GM20431 (cell line): ENCODE measurements around the gene MAPK9.
"Not testable (repeated sequence)": the region's sequence is repeated elsewhere in the genome, so short reads cannot be mapped to it uniquely, and the experiment has no call there.

Experiments
- in situ Hi-C: fragments of 300-500 bp; cut with MseI, MboI; formaldehyde crosslinking; loops from one replicate; pipeline ENCODE4 v1.15.0; 2020; ENCODE audit warnings: low sequenced_read_pairs; ENCODE audit not compliant: unreplicated experiment

Gene MAPK9

DNA sequence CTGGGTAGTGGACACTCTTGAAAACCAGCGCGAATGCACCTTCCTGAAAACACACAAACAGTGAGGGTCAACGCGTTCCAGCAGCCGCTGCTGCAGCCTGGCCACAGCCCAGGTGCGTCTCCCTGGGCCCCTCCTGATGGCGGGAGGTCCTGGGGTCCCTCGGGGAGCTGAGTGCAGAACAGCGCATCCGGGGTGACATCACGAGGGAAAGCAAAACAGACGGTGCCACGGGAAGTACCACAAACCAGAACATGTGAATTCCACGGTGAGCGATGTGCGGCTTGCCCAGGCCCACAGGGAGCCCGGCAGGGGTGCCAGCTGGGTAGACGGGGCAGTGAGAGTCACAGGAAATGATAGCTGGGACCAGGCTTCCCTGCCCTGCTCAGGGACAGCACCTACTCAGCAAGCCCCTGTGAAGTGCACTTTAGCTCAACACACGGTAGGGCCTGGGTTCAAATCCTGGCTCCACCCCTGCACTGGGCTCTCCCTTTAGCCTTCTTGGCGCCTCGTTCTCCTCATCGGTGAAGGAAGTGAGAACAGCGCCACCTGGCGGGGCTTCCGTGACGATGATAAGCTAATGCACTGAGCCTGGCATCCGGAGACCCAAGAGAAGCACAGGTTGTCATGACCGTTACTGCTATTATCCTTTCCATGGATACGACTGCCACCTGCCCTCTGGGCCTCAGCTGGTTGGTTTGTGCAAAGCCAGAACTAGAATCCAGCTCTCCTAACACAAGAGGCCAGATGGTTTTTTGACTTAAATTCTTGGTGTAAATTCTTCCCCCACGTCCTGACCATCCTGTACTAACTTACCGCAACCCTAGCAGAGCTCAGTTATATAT, 36.6 kb upstream of the MAPK9 start:
- in situ Hi-C loops = no loop called here

DNA sequence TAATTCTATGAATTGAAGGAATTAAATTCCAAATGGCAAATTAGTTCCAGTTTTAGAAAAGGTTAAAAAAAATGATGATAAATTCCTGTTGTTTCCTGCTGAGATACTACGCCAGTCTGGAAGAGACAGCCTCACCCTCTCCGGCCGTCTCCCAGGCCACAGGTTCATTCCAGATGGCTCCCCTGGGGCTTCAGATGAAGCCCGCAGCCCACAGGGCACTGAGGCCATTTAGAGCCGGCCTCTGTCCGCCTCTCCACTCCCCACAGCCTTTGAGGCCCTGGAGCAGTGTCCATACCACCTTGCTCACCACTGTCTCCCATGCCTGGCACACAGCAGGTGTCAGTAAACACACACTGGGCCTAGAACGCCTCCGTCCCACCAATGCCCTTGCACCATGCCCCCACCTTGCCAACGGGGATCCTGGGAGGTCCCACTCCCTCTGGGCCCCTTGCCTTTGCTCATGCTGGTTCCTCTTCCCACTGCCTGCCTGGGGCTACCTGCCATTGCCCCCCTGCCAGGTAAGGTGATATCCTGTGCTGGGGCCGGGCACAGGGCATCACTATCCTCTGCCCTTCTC, 35.2 kb upstream of the MAPK9 start:
- in situ Hi-C loops = no loop called here

DNA sequence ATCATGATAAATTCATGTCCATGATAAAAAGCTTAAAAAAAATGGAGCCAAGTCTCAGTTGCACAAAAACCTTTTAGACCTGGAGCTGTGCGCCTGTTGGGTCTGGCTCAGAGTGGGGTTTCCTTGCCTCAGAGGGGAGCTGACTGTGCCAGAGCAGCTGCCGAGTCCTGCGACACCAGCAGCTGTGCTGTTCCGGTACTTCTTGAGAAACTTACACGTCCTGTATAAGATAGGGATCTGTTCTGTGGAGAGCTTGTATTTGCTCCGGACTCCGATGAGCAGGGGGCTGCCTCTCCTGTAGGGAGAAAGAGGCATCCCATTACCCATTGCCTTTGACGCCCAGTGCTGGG, 32.7 kb upstream of the MAPK9 start:
- in situ Hi-C loops = no loop called here

DNA sequence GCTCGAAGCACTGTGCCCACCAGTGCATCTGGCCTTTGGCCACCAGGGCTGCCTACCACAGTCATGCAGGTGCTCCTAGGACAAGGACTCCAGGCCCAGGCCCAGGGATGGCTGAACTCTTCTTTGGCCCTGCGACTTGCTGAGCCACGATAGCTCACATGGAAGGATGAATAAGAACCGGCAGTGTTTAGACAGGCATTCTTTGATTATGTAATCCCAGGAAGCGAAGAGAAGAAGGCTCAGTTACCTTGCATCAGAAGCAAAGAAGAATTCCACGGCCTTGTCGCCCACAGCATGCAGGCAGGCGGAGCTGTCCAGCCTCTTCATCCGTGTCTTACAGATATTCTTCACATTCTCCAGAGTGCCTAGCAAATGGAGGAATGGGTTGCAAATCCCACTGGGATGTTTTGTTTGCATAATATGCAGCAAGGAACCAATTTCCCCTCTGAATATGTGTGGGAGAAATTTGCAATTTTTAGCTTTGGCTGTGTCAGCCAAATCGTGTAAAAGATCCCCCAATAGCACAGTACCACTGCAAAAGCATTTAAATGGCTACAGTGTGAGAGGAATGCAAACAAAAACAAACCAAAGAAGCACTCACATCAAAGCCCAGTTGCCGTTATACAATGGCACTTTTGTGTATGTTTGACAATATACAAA, 32.2 kb upstream of the MAPK9 start:
- in situ Hi-C loops = no loop called here

DNA sequence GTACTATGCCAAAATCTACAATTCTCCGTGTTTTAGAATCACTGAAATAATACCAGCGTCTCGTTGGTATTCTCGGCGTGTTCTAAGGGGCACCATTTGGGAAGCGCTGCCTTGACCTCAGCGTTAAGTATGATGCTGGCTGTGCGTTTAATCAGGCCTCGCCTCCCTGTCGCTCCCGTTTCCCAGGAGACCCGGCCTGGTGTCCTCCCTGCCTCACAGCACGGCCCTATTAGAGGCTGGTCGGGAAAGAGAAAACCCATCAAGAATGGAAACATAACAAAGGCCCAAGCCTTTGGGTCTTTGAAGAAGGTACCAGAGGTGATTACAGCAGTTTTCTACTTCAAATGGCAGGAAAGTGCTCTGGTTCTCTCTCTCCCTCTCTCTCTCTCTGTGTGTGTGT, 31.3 kb upstream of the MAPK9 start:
- in situ Hi-C loops = no loop called here

DNA sequence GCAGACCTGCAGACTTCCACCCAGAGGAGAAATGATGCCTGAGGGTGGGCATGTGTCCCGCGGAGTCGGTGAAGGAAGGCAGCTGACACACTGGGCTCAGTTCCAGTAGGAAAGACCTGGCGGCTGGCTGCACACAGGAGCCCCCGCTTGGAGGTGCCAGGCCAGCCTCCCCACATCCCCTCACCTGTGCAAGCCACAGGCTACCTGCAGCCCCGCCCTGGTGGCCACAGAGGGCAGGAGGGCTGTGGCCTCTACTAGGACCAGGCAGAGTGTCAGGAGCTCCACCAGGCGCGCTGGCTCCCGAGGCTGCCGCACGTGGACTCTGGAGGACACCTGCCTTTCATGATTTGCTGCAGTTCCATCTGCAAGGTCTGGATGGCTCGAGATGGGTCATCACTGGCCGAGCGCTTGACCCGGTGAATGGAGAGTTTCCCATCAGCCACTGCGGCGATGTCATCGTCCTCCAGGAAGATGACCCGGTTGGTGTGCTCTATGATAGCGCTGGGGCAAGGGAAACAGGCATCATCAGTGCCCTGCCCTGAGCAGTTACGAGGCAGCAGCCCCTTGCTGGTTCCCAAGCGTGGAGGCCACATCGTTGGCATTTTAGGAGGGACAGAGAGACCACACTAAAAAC, 26.7 kb upstream of the MAPK9 start:
- in situ Hi-C loops = no loop called here

DNA sequence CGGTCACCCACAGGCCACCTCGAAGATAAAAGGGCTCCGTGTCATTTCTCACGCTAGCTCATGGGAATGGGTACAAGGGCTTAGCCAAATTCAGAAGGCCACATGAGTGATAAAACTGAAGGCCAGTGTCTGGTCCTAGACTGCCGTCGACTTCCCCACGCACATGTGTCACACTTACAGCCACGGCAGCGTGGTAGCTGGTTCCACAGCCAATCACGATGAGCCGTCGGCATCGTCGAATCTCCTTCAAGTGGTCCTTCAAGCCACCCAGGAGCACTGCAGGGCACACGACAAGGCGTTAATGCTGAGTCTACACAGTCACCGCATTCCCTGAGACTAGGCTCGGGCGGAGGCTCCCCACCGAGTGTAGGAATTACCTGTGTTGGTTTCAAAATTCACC, 24.7 kb upstream of the MAPK9 start:
- in situ Hi-C loops = no loop called here

DNA sequence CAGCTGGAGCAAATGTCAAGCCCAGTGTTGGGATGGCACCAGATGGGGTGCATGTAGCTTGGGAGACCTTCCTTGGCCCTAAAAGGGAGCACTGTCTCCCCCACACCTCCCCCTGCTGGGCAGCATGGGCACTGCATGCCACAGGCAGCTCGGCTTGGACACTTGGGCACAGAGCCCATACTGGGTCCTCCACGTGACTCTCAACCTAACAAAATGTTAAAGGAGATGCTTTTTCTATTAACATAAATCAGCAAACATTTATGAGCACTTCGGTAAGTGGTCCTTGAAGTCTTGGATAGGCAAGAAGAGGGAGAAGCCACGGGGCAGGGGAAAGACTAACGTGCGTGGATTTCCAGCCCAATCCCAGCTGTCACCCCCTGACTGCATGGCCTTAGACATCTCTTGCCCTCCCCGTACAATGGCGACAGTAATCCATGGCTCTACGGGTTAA, 23.9 kb upstream of the MAPK9 start:
- in situ Hi-C loops = no loop called here

DNA sequence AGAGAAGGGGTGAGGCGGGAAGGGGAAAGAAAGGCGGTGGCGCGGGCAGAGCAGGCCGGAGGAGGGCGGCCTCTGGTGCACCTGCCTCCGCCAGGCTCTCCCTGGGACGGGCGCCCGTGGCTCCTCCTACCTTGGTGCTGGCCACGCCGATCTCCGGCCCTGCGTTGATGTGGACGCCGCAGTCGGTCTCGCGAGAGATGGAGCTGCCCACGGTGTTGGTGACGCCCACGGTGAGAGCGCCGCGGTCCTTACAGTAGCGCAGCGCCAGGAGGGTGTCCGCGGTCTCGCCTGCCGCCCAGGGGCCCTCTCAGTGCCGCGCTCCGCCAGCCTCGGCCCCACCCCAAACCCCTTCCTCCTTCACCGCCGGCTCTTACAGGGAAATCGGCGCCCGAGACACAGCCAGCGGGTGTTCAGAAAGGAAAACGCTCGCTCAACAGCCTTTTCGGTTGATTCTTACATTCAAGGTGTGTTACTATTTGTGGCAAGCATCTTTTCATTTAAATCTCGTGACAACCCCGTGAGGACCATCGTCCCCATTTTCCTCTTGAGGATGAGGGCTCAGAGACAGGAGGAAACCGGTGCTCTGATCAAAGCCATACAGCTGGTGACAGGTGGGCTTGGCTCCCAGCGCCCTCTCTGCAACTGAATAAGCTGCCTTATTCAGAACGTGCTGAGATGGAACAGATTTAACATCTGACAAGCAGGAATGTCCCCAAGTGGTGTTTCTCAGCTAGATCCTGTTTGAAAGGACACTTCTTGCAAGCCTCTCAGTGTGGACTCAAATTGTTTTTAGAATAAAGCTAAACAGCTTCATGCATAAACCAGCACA, 22.0 kb upstream of the MAPK9 start:
- in situ Hi-C loops = no loop called here

DNA sequence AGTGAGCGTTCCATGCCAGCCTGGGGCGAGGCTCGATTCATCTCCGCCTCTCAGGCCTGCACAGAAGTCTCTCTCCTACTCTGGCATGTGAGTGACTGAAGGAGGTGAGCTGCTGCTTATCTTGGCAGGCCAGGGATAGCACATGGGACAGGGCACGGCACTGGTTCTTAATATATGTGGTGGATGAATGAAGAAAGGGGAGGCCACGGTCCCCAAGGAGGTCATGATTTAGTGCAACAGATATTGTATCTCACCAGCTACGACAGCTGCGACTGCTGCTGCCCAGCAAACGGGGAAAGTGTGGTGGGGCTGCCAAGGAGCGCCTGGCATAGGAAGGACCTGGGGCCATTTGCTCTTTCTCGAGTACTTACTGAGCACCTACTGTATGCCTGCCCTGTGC, 19.3 kb upstream of the MAPK9 start:
- in situ Hi-C loops = no loop called here

DNA sequence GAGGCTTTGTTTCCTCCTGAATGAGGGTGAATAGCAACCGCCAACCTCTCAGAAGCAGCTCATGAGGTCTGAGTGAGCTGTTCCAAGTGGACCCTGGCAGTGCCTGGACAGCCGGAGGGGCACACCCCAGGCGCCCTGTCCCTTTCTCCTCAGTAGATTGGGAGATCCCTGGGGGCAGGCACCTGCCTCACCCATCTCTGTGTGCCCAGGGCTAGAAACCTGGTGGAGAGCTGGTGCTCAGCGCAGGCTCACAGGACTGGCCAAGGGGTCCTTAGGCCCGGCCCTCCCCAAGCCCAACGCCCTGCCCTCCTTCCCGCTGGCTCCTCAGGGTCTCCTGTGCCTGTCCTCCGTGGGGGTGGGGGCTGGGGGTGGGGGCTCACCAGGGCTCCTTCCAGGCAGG, 14.9 kb upstream of the MAPK9 start:
- in situ Hi-C loops = no loop called here

DNA sequence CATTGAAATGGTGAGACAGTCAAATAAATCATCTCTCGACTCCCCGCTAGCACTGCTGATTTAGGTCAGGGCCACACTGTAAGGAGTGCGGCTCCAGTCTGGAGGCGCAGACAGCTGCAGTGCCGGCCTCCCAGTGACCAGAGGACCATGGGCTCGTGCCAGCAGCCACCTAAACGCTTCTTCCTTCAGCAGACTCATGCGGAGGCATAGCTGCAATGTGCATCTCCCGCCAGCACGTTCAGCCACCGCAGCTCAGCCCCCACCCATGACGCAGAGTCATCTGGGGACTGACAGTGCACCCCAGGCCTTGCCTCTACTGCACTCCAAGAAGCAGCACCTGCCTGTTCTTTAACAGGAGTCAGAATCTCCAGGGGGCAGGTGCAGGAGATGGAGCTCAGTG, 13.6 kb upstream of the MAPK9 start:
- in situ Hi-C loops = no loop called here

DNA sequence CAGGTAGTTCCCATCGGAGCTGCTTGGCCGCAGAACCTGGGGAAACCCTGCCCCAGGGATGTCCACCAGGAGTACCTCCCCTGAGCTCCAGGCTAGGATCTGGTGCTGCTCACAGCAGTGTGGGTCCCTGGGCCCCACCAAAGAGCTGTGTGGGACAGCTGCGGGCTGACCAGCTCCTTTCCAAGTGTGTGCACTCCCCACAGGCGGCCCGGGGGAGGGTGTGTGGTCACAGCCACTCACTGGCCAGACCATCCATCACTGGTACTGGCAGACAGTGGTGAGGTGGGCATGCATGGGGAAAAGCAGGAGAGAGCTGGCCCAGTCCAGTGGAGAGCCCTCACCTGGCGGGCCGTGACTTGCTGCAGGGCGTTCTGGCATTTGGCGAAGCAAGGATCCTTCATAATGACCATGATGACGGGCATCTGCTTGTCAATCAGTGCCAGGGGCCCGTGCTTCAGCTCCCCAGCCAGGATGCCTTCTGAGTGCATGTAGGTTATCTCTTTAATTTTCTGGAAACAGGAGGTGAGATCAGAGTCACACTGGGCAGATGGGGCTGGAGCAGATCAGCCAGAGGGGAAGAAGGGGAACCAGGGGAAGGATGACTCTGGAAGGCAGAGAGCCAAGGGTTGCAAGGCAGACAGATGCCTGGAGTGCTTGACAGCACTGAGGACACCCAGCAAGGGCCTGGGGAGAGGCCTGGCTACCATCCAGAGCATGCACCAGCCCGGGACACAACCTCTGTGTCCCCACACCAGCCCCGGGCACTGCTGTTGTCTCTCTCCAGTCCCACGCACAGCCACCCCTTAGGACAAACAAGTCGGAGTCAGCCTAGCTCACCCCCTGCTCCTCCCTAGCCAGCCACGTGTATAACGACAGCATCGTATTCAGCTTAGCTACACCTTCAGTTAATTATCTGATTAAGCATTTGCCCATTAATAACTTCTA, 12.8 kb upstream of the MAPK9 start:
- in situ Hi-C loops = no loop called here

DNA sequence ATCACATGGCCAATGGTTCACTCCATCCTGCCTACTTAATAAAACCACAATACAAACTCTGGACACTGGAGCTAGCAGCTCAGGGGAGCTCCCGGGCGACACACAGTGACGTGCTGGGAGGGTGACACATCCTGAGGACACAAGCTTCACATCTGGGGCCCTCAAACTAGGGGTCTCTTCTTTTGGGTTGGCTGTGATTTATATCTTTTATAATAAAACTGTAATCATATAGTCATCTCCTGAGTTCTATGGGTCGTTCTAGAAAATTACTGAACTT, 12.1 kb upstream of the MAPK9 start:
- in situ Hi-C loops = no loop called here

DNA sequence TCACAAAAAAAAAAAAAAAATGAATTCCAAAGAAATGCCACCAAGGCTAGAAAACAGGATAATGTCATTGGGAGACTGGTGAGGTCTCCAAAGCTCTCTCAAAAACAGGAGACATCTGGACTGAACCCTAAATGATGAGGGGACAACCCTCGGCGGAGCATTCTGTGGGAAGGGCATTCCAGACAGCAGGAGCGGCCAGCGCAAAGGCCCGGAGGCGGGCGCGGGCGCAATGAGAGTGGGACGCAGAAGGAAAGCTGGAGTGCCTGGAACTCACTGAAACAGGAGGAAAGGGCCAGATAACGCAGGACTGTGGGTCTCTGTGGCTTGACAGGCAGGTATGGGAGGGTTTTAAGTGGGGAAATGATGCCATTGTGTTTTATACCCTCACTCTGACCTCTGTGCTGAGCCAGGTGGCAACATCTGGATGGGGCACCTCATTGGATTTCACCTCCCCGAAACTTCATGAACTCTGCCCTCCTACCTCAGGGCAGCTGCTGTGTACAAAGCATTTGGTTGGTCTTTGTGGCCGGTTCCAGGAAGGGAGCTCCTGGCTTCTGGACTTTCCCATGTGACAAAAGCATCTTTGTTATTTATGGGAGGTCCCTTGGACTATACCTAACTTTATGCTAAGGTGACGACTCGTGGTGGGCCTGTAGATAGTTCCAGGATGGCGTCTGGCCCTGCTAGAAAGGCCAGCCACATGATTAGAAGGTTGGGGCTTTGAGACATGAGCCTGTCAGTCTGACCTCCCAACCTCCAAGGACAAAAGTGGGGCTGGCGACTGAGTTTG, 11.5 kb upstream of the MAPK9 start:
- in situ Hi-C loops = no loop called here

DNA sequence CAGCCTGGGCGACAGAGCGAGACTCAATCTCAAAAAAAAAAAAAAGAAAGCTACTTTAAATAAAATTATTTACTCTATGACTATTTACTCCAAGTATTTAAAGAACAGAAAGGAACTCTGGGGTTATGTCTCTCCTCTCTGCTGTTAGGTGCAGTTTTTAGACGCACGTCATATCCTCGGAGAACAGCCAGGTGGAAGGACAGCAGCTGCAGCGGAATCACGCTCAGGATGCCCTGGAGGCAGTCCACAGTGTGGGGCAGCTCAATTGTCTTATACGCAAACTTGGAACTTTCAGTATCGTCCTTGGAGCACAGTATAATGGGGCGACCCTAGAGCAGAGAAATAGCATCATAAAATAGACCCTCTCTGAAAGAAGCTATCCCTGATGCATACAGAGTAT, 10.4 kb upstream of the MAPK9 start:
- in situ Hi-C loops = no loop called here

DNA sequence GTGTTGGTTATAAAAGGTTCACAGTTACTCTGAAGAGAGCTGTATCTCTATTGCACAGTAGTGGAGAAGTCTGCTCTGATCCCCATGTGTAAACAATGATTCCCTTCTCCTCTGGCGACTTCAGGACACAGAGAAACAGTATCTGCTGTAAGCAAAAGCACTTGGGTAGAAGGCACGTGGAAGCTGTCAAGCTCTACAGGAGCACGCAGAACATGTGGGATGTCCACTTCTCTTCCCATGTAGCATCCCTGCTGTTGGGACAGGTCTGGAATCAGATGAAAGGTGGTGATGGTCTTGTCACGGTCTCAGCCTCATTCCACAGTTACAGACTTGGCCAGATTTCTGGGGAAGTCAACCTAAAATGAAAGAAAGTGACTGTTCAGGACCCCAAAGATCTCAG, 9.4 kb upstream of the MAPK9 start:
- in situ Hi-C loops = no loop called here

DNA sequence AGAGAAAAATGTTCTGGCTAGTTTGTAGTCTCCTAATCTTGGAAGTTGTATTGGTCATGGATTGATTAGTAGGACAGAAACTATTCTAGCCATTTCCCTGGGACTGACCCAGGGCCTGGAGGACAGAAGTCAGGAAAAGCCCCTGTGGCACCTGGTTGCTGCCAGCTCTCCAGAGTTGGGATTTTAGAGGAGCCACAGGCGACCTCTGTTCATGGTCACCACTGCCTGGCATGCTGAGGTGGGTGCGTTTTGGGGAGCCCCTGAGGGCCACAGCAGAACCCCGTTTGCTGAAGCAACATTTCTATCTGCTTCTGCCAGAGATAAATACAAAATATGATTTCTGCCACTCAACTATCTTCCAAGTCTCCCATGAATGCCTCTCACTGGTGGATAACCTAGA, 7.6 kb upstream of the MAPK9 start:
- in situ Hi-C loops = no loop called here

DNA sequence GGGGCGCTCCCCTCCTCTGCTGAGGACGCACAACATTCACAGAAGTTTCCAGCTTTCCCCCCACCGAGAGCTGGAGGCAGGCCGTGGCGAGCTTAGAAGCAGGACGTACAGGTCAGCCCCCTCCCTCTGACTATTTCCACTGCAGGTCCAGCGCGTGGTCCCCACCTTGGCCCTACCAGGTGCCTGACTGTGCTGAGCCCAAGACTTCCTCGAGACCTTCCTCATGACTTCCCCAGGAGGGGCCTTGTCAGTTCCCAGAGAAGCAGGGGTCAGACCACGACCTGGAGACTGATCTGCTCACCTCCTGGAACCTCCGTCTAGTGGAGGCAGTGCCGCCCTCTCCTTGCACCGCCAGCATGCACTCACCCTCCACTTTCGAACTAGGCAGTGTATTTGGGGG, 7.1 kb upstream of the MAPK9 start:
- in situ Hi-C loops = not testable (repeated sequence)
